GM13976 (cell line): ENCODE results near the gene PDGFC.

Source experiments
- DNase-seq: peaks from one replicate; pipeline ENCODE4 v3.0.0; 2012; ENCODE audit warnings: low spot score
- in situ Hi-C: fragments of 300-500 bp; cut with MboI; formaldehyde crosslinking; loops from one replicate; pipeline ENCODE4 v1.12.0; 2022; ENCODE audit warnings: low sequenced_read_pairs, mixed read lengths, inconsistent platforms; ENCODE audit not compliant: unreplicated experiment
- TF ChIP-seq, protein P1 (sequence below): IDR thresholded peaks from 2 replicates; pipeline ENCODE4 v1.5.1; 2012; ENCODE audit warnings: borderline replicate concordance, mild to moderate bottlenecking; ENCODE audit not compliant: insufficient read depth; ENCODE audit errors: extremely low read depth, missing control alignments, control extremely low read depth

PDGFC gene

DNA sequence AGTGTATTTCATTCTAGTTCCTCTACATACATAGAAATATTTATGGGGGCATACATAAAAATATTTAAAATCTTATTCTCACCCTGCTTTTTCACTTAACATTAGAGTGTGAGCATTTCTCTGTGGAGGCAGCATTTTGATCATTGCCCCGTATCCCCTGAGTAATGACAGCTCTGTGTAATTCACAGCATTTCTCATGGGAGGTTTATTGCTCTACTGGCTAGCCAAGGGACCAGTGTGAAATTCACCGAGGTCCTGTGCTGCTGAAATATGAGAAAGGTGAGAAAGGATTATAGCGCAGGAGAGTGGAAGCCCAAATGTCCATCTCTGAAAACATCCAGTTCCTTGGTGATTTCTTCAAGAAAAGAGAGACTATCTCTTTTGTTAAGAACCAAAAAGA is 22.9 kb downstream of the PDGFC start:
- no peak for DNase-seq
- in situ Hi-C loops: no loop called here

GRCh38 chr4:156948133-156948532 is 23.5 kb downstream of the PDGFC start:
- in situ Hi-C loops: no loop called here
- TF ChIP-seq, protein P1, sequence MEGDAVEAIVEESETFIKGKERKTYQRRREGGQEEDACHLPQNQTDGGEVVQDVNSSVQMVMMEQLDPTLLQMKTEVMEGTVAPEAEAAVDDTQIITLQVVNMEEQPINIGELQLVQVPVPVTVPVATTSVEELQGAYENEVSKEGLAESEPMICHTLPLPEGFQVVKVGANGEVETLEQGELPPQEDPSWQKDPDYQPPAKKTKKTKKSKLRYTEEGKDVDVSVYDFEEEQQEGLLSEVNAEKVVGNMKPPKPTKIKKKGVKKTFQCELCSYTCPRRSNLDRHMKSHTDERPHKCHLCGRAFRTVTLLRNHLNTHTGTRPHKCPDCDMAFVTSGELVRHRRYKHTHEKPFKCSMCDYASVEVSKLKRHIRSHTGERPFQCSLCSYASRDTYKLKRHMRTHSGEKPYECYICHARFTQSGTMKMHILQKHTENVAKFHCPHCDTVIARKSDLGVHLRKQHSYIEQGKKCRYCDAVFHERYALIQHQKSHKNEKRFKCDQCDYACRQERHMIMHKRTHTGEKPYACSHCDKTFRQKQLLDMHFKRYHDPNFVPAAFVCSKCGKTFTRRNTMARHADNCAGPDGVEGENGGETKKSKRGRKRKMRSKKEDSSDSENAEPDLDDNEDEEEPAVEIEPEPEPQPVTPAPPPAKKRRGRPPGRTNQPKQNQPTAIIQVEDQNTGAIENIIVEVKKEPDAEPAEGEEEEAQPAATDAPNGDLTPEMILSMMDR: no peak

More for the DNA sequence above, 22.9 kb downstream of the PDGFC start:
- TF ChIP-seq, protein P1: no peak

GRCh38 chr4:156946516-156947424 is 24.8 kb downstream of the PDGFC start:
- in situ Hi-C loops: no loop called here
- TF ChIP-seq, protein P1: no peak
- no peak for DNase-seq

More at GRCh38 chr4:156948133-156948532, 23.5 kb downstream of the PDGFC start:
- DNase-seq: no peak

GRCh38 chr4:156945532-156945931 is 26.1 kb downstream of the PDGFC start:
- TF ChIP-seq, protein P1: no peak
- DNase-seq: no peak
- in situ Hi-C loops: no loop called here

- in situ Hi-C loops: no loop called here
- TF ChIP-seq, protein P1: no peak
- DNase-seq: no peak
These were observed 28.6 kb downstream of the PDGFC start for GRCh38 chr4:156942991-156943390.

DNA sequence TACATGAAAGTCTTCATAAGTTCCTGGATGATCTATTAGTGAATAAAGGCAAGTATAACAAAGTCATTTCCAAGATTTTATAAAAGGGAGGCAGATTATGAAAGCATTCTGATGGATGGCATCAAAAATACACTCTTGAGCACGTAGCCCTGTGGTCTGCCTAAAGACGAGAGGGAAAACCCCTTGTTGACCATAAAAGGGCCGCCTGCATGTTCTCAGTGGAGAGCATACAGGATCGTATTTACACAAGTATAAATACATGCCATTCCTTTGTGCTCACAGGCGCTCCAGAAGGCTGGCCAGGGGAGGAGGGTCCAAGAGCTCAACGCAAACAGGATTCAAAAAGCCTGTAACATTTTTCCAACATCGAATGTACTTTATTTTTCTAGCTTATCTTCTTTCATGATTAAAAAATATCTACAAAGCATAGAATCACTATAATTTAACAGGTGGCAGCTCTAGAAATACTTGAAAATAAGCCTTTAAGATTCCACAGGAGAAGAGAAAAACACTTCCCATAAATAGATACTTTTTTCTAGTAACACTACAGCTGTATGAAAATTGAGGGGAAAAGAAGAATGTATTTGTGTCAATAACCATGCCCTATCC is 29.6 kb downstream of the PDGFC start:
- no peak for DNase-seq
- TF ChIP-seq, protein P1: no peak

More for the DNA sequence above, 29.6 kb downstream of the PDGFC start:
- in situ Hi-C loops: no loop called here
